GM23338 (cell line): ENCODE data around the gene MMP15. TPM values are rescaled to one million over a fixed set of nuclear protein-coding genes. Genes with fewer than 3 reads are reported as not detected.
"Not testable (repeated sequence)": the region's sequence is repeated elsewhere in the genome, so short reads cannot be mapped to it uniquely, and the experiment has no call there.

ENCODE experiments used
- ATAC-seq: fragments of 200-7000 bp; cut with Tn5 transposase; 3 replicates; pipeline ENCODE4 v1.9.1; 2020
- DNase-seq: peaks from one replicate; pipeline ENCODE4 v3.0.0-alpha.2; 2015; ENCODE audit warnings: low spot score
- H2AFZ ChIP-seq: fragments of 200-600 bp; sonication (generic); 2 replicates; pipeline ENCODE4 v1.8.0; 2016; ENCODE audit warnings: antibody characterized with exemption, mild to moderate bottlenecking, moderate library complexity
- H3F3A ChIP-seq: fragments of 200-600 bp; sonication (generic); replicated peaks from 2 replicates; pipeline ENCODE4 v1.8.0; 2017; ENCODE audit warnings: antibody characterized with exemption, mixed run types, low read depth
- H3K27ac ChIP-seq: fragments of 200-600 bp; sonication (generic); 2 replicates; pipeline ENCODE4 v1.6.1; 2016; ENCODE audit warnings: low read depth
- H3K27me3 ChIP-seq: fragments of 200-600 bp; sonication (generic); 2 replicates; pipeline ENCODE4 v1.8.0; 2016; ENCODE audit warnings: mild to moderate bottlenecking, mixed run types, moderate library complexity; ENCODE audit not compliant: insufficient read depth
- H3K36me3 ChIP-seq: fragments of 200-600 bp; sonication (generic); 2 replicates; pipeline ENCODE4 v1.8.0; 2016; ENCODE audit warnings: mild to moderate bottlenecking; ENCODE audit not compliant: insufficient read depth
- H3K4me1 ChIP-seq: fragments of 200-600 bp; sonication (generic); 2 replicates; pipeline ENCODE4 v1.8.0; 2016; ENCODE audit warnings: mild to moderate bottlenecking, moderate library complexity; ENCODE audit not compliant: insufficient read depth
- H3K4me2 ChIP-seq: fragments of 200-600 bp; sonication (generic); 2 replicates; pipeline ENCODE4 v1.7.1; 2017; ENCODE audit warnings: mixed run types
- H3K4me3 ChIP-seq: fragments of 200-600 bp; sonication (generic); 2 replicates; pipeline ENCODE4 v1.6.1; 2016; ENCODE audit warnings: mixed run types
- H3K79me2 ChIP-seq: fragments of 200-600 bp; sonication (generic); replicated peaks from 2 replicates; pipeline ENCODE4 v1.8.0; 2017; ENCODE audit warnings: mild to moderate bottlenecking; ENCODE audit not compliant: insufficient read depth
- H3K9me2 ChIP-seq: fragments of 200-600 bp; sonication (generic); 2 replicates; pipeline ENCODE4 v1.8.0; 2017; ENCODE audit not compliant: insufficient read depth
- H4K20me1 ChIP-seq: fragments of 200-600 bp; sonication (generic); replicated peaks from 2 replicates; pipeline ENCODE4 v1.8.0; 2017; ENCODE audit warnings: mild to moderate bottlenecking; ENCODE audit not compliant: insufficient read depth
- H3K27ac Mint-ChIP-seq: 2 replicates; pipeline ENCODE4 v1.8.0; 2020; ENCODE audit warnings: inconsistent platforms, mild to moderate bottlenecking, moderate library complexity, mixed read lengths
- H3K27me3 Mint-ChIP-seq: 3 replicates; pipeline ENCODE4 v1.8.0; 2022; ENCODE audit warnings: low read depth, mild to moderate bottlenecking, moderate library complexity, mixed read lengths, inconsistent platforms; ENCODE audit not compliant: insufficient read depth, poor library complexity
- H3K36me3 Mint-ChIP-seq: 3 replicates; pipeline ENCODE4 v1.8.0; 2021; ENCODE audit warnings: low read depth, mild to moderate bottlenecking, inconsistent platforms, moderate library complexity, mixed read lengths
- H3K4me1 Mint-ChIP-seq: 3 replicates; pipeline ENCODE4 v1.8.0; 2020; ENCODE audit warnings: mild to moderate bottlenecking, inconsistent platforms, mixed read lengths
- H3K4me3 Mint-ChIP-seq: 3 replicates; pipeline ENCODE4 v1.8.0; 2021; ENCODE audit warnings: moderate library complexity, mild to moderate bottlenecking, inconsistent platforms, mixed read lengths
- H3K9me3 Mint-ChIP-seq: 3 replicates; pipeline ENCODE4 v1.8.0; 2020; ENCODE audit warnings: moderate library complexity, mild to moderate bottlenecking, inconsistent platforms, mixed read lengths
- CREB1 ChIP-seq: fragments of 250-450 bp; sonication (Bioruptor Pico); IDR thresholded peaks from 2 replicates; pipeline ENCODE4 v1.5.0; 2020; ENCODE audit warnings: low read depth, mild to moderate bottlenecking, moderate library complexity
- EZH2 ChIP-seq: fragments of 200-600 bp; sonication (generic); IDR thresholded peaks from one replicate; pipeline ENCODE4 v1.8.0; 2017; ENCODE audit warnings: antibody characterized with exemption, mild to moderate bottlenecking, low read depth; ENCODE audit not compliant: unreplicated experiment
- EZH2phosphoT487 ChIP-seq: fragments of 200-600 bp; sonication (generic); IDR thresholded peaks from one replicate; pipeline ENCODE4 v1.8.1; 2018; ENCODE audit warnings: antibody characterized with exemption; ENCODE audit not compliant: unreplicated experiment
- POLR2AphosphoS5 ChIP-seq: IDR thresholded peaks from 2 replicates; pipeline ENCODE4 v1.6.1; 2016; ENCODE audit warnings: antibody characterized with exemption, low read depth
- STAT1 ChIP-seq: IDR thresholded peaks from one replicate; pipeline ENCODE4 v1.6.1; 2016; ENCODE audit warnings: antibody characterized with exemption; ENCODE audit not compliant: unreplicated experiment
- ZNF114 ChIP-seq: fragments of 250-450 bp; sonication (Bioruptor Pico); IDR thresholded peaks from 2 replicates; pipeline ENCODE4 v1.5.0; 2020; ENCODE audit warnings: mild to moderate bottlenecking, moderate library complexity
- ZNF331 ChIP-seq: fragments of 250-450 bp; sonication (Bioruptor Pico); IDR thresholded peaks from 2 replicates; pipeline ENCODE4 v1.5.0; 2020; ENCODE audit warnings: low read depth, mild to moderate bottlenecking, moderate library complexity
- polyA plus RNA-seq: library from polyadenylated mRNA; unstranded; fragments of >200 nt; fragmentation: Nextera tagmentation; extraction: Ambion mirVana; gene quantifications from 2 replicates; pipeline ENCODE4 v1.2.1, GENCODE V29; 2016
- total RNA-seq: library from RNA; depleted of rRNA; stranded (reverse); fragments of >200 nt; shearing (Covaris generic); gene quantifications from 2 replicates; pipeline ENCODE4 v1.2.3, GENCODE V29; 2014
- TF ChIP-seq, protein P1 (sequence below), 2 experiments: fragments of 200-600 bp in 1 of 2; sonication (generic) in 1 of 2; conservative IDR thresholded peaks; 2 replicates each; pipeline versions ENCODE4 v1.5.1 to v1.6.1; 2016 to 2017; ENCODE audit warnings: antibody characterized with exemption in 2 of 2, low read depth in 2 of 2, mild to moderate bottlenecking in 2 of 2, moderate library complexity in 1 of 2
- TF ChIP-seq, protein P2 (sequence below): IDR thresholded peaks from 2 replicates; pipeline ENCODE4 v1.6.1; 2016; ENCODE audit warnings: antibody characterized with exemption

Gene MMP15
- total and polyA plus RNA-seq, 2 experiments from 2014 or later, result 10.9 to 79.1 TPM

DNA sequence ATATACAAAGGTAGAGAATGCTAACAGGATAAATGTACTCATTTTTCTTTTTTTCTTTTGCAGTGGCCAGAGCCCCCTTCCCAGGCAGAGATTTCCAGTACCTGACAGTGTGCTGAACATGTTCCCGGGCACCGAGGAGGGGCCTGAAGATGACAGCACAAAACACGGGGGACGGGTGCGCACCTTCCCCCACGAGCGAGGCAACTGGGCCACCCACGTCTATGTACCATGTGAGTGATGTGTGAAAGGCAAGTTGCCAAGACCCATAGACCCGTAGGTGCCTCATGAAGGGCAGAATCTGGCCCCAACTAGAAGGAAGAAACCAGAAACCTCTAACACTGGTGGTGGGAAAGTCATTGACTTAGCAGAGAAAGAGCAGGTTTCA, 23.1 kb upstream of the MMP15 start:
- peaks cover 7% of the 10 kb centered on the region; the same call in 1 of the 3 replicates for H3K9me3 Mint-ChIP-seq
- ATAC-seq (no peak), DNase-seq (no peak)
- Histone ChIP-seq H3K4me1 (peaks cover 8% of the 10 kb centered on the region), H3K4me2 (peak overlapping the region; percentile 98; the same call in 1 of the 2 replicates), H3K27ac (no peak overlapping the region), H3K36me3 (peaks cover 13% of the 10 kb centered on the region), H3K9me2 (no peaks in the 10 kb centered on the region), H3F3A (peaks cover 7% of the 10 kb centered on the region), H3K79me2 (peaks cover 24% of the 10 kb centered on the region), H3K27me3 (no peaks in the 10 kb centered on the region), H2AFZ (no peak overlapping the region), H4K20me1 (peaks cover 3% of the 10 kb centered on the region; the same call in 1 of the 2 replicates), H3K4me3 (peak overlapping the region; percentile 95; the same call in 1 of the 2 replicates)
- peaks cover 13% of the 10 kb centered on the region for H3K27me3 Mint-ChIP-seq
- H3K27ac Mint-ChIP-seq, result no peak overlapping the region
- H3K36me3 Mint-ChIP-seq, result peaks cover 52% of the 10 kb centered on the region
- no peak for TF ChIP-seq ZNF331 (CRISPR knock-in tag)
- no peak for TF ChIP-seq ZNF114 (CRISPR knock-in tag)
- TF ChIP-seq STAT1, result no peak
- TF ChIP-seq, protein P1, sequence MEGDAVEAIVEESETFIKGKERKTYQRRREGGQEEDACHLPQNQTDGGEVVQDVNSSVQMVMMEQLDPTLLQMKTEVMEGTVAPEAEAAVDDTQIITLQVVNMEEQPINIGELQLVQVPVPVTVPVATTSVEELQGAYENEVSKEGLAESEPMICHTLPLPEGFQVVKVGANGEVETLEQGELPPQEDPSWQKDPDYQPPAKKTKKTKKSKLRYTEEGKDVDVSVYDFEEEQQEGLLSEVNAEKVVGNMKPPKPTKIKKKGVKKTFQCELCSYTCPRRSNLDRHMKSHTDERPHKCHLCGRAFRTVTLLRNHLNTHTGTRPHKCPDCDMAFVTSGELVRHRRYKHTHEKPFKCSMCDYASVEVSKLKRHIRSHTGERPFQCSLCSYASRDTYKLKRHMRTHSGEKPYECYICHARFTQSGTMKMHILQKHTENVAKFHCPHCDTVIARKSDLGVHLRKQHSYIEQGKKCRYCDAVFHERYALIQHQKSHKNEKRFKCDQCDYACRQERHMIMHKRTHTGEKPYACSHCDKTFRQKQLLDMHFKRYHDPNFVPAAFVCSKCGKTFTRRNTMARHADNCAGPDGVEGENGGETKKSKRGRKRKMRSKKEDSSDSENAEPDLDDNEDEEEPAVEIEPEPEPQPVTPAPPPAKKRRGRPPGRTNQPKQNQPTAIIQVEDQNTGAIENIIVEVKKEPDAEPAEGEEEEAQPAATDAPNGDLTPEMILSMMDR (conservative IDR thresholded peaks at IDR 0.05; ENCODE audit: low read depth in 2 of 2), result no peak
- TF ChIP-seq POLR2AphosphoS5, result no peak
- TF ChIP-seq, protein P2, sequence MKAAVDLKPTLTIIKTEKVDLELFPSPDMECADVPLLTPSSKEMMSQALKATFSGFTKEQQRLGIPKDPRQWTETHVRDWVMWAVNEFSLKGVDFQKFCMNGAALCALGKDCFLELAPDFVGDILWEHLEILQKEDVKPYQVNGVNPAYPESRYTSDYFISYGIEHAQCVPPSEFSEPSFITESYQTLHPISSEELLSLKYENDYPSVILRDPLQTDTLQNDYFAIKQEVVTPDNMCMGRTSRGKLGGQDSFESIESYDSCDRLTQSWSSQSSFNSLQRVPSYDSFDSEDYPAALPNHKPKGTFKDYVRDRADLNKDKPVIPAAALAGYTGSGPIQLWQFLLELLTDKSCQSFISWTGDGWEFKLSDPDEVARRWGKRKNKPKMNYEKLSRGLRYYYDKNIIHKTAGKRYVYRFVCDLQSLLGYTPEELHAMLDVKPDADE, result no peak
- no peak for TF ChIP-seq CREB1
- H3K4me1 Mint-ChIP-seq, result peaks cover 22% of the 10 kb centered on the region
- H3K4me3 Mint-ChIP-seq, result peak overlapping the region; percentile 90; the same call in 2 of the 3 replicates

DNA sequence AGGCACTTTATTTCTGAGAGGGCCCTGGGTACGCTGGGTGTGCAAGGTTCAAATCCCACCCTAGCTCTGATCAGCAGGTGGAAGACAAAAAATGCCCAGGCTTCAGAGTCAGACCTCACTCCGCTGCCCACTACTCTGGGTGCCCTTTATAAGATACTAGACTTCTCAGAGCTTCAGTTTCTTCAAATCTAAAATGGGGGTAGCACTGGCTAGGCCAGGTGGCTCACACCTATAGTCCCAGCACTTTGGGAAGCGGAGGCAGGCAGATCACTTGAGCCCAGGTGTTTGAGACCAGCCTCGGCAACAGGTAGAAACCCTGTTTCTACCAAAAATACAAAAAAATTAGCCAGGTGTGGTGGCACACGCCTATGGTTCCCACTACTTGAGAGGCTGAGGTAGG, 22.6 kb upstream of the MMP15 start:
- no peak overlapping the region for H3K27ac Mint-ChIP-seq
- Histone ChIP-seq H3K27me3 (no peaks in the 10 kb centered on the region), H3K36me3 (peaks cover 13% of the 10 kb centered on the region), H3K4me1 (peaks cover 8% of the 10 kb centered on the region), H3K79me2 (peaks cover 24% of the 10 kb centered on the region), H4K20me1 (peaks cover 3% of the 10 kb centered on the region; the same call in 1 of the 2 replicates), H3K4me2 (no peak overlapping the region), H3F3A (peaks cover 7% of the 10 kb centered on the region), H3K9me2 (no peaks in the 10 kb centered on the region), H3K27ac (no peak overlapping the region), H3K4me3 (no peak overlapping the region), H2AFZ (no peak overlapping the region)
- H3K4me1 Mint-ChIP-seq, result peaks cover 22% of the 10 kb centered on the region
- ATAC-seq (no peak), DNase-seq (no peak)
- H3K9me3 Mint-ChIP-seq, result peaks cover 7% of the 10 kb centered on the region; the same call in 1 of the 3 replicates
- H3K36me3 Mint-ChIP-seq, result peaks cover 52% of the 10 kb centered on the region
- TF ChIP-seq STAT1 (no peak), ZNF331 (CRISPR knock-in tag) (no peak), EZH2 (no peak), EZH2phosphoT487 (no peak)
- TF ChIP-seq, protein P2, result no peak
- peaks cover 12% of the 10 kb centered on the region for H3K27me3 Mint-ChIP-seq
- no peak overlapping the region for H3K4me3 Mint-ChIP-seq

DNA sequence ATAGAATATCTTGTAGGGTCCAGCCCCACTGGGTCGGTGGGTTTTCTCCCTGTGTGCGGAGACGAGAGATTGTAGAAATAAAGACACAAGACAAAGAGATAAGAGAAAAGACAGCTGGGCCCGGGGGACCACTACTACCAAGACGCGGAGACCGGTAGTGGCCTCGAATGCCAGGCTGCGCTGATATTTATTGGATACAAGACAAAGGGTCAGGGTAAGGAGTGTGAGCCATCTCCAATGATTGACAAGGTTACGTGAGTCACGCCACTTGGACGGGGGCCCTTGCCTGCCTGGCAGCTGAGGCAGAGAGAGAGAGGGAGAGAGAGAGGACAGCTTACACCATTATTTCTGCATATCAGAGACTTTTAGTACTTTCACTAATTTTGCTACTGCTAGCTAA, 20.8 kb upstream of the MMP15 start:
- H3K36me3 ChIP-seq, result peaks cover 13% of the 10 kb centered on the region
- peaks cover 59% of the 10 kb centered on the region for H3K36me3 Mint-ChIP-seq
- not testable (repeated sequence) for H3K27ac Mint-ChIP-seq, H3K9me3 Mint-ChIP-seq, H3K4me1 Mint-ChIP-seq, ATAC-seq, H2AFZ ChIP-seq, H3K4me1 ChIP-seq, H3K27me3 ChIP-seq, H3K4me3 Mint-ChIP-seq, H3K27me3 Mint-ChIP-seq, H4K20me1 ChIP-seq, H3K9me2 ChIP-seq, H3K4me3 ChIP-seq, H3K27ac ChIP-seq, H3F3A ChIP-seq, H3K4me2 ChIP-seq, DNase-seq
- peaks cover 32% of the 10 kb centered on the region for H3K79me2 ChIP-seq
